NCI-H2196 (cell line): ENCODE measurements around the gene CSTPP1.

Experiments used
- DNase-seq: peaks from one replicate; lab custom pipeline; 2025; ENCODE audit not compliant: unreplicated experiment; lab: John Stamatoyannopoulos, UW

The CSTPP1 gene

GRCh38 chr11:46936138-46937110 is at the start of gene CSTPP1:
CSTPP1 (plus strand) TSS chr11:46936761; CDS start chr11:46936806, 45 bp downstream.
- peak; percentile 96 for DNase-seq

GRCh38 chr11:46888636-46889035 is 47.9 kb upstream of the CSTPP1 start:
- DNase-seq = no peak

- no peak for DNase-seq
These were observed 47.3 kb upstream of the CSTPP1 start for GRCh38 chr11:46889251-46889650.

- peak; percentile 83 for DNase-seq
These were observed 46.7 kb upstream of the CSTPP1 start for GRCh38 chr11:46889689-46890475.

GRCh38 chr11:46890665-46891064 is 45.9 kb upstream of the CSTPP1 start:
- DNase-seq = no peak

GRCh38 chr11:46892109-46892508 is 44.5 kb upstream of the CSTPP1 start:
- no peak for DNase-seq

GRCh38 chr11:46892838-46893237 is 43.7 kb upstream of the CSTPP1 start:
- no peak for DNase-seq

GRCh38 chr11:46894506-46894905 is 42.1 kb upstream of the CSTPP1 start:
- DNase-seq = peak; percentile 28

- DNase-seq = no peak
These were observed 41.6 kb upstream of the CSTPP1 start for GRCh38 chr11:46894961-46895360.

GRCh38 chr11:46895821-46896220 is 40.7 kb upstream of the CSTPP1 start:
- DNase-seq = peak; percentile 82

GRCh38 chr11:46896719-46897406 is 39.7 kb upstream of the CSTPP1 start:
- peak; percentile 74 for DNase-seq

GRCh38 chr11:46898396-46899095 is 38.0 kb upstream of the CSTPP1 start:
- DNase-seq = peak; percentile 51

- DNase-seq = no peak
These were observed 37.0 kb upstream of the CSTPP1 start for GRCh38 chr11:46899501-46900025.

GRCh38 chr11:46900091-46900746 is 36.3 kb upstream of the CSTPP1 start:
- no peak for DNase-seq

- no peak for DNase-seq
These were observed 35.4 kb upstream of the CSTPP1 start for GRCh38 chr11:46901156-46901555.

- no peak for DNase-seq
These were observed 33.9 kb upstream of the CSTPP1 start for GRCh38 chr11:46902694-46903093.

- no peak for DNase-seq
These were observed 32.7 kb upstream of the CSTPP1 start for GRCh38 chr11:46903846-46904245.

GRCh38 chr11:46905806-46906205 is 30.8 kb upstream of the CSTPP1 start:
- no peak for DNase-seq

GRCh38 chr11:46906609-46907041 is 29.9 kb upstream of the CSTPP1 start:
- no peak for DNase-seq

- no peak for DNase-seq
These were observed 29.0 kb upstream of the CSTPP1 start for GRCh38 chr11:46907606-46908005.
